GM18870 (cell line): ENCODE measurements around the gene KAZN.

Experiments
- ATAC-seq: cut with Tn5 transposase; IDR thresholded peaks from one replicate; pipeline ENCODE4 v1.9.1; 2021; ENCODE audit warnings: moderate library complexity; ENCODE audit not compliant: unreplicated experiment

The KAZN gene

DNA sequence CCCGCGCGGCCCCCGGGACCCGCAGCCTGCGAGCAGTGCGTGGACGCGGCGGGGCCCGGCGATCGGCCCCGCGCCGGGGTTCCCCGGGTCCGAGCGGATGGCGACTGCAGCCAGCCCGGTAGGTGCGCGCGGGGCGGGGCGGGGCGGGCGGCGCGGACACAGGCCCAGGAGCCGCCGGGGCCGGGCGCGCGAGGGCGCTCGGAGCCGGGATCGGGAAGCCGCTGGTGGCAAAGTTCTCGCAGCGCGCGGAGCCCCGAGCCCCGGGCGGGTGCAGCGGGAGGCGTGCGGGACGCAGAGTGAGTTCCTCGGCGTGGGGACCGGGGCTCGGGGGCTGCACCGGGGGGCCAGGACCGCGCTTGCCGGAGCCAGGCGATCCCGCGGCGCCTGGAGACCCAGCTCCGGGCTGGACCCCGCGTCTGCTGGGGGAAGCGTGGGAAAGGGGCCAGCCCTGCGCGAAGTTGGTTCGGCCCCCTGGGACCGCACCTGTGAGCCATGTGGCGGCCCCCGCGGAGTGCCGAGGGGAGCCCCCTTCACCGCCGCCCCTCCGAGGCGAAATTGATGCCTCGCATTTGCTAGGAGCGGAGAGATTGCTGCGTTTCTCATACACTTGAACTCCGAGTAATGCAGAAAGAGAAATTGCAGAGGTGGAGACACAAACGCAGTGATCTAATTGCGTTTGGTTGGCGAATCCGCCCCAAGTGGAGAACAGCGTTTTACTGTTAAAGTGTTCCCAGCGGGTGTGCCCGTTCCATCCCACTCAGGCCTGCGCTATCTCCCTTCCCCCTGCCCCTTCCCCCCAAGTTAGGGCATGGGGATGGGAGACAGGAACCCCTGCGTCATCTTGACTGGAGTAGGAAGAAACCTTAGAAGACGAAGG, 326.2 kb downstream of the KAZN start:
- ATAC-seq, result no peak

- ATAC-seq, result no peak
Observed at GRCh38 chr1:14925336-14926136, 327.1 kb downstream of the KAZN start.

- no peak for ATAC-seq
Observed at GRCh38 chr1:14926229-14926628, 327.7 kb downstream of the KAZN start.

GRCh38 chr1:14926818-14927575, 328.5 kb downstream of the KAZN start:
- ATAC-seq, result no peak

DNA sequence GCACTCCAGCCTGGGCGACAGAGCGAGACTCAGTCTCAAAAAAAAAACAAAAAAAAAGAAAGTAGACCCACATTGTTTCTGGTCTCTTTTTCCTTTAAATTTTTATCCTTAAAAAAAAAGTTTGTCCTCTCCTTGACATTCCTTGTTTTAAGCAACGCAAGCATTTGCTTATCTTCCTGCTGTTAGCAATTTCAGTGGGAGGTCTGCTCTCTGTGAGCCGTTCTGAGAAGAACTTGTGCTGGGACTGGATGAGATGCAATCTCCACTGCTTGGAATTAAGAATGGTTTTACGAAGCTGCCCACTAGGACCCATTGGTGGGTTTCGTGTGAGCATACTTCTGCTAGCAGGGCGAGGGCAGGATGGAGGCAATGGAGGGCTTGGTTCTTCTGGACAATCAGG, 329.9 kb downstream of the KAZN start:
- no peak for ATAC-seq

- no peak for ATAC-seq
Observed at GRCh38 chr1:14928886-14929546, 330.5 kb downstream of the KAZN start.

DNA sequence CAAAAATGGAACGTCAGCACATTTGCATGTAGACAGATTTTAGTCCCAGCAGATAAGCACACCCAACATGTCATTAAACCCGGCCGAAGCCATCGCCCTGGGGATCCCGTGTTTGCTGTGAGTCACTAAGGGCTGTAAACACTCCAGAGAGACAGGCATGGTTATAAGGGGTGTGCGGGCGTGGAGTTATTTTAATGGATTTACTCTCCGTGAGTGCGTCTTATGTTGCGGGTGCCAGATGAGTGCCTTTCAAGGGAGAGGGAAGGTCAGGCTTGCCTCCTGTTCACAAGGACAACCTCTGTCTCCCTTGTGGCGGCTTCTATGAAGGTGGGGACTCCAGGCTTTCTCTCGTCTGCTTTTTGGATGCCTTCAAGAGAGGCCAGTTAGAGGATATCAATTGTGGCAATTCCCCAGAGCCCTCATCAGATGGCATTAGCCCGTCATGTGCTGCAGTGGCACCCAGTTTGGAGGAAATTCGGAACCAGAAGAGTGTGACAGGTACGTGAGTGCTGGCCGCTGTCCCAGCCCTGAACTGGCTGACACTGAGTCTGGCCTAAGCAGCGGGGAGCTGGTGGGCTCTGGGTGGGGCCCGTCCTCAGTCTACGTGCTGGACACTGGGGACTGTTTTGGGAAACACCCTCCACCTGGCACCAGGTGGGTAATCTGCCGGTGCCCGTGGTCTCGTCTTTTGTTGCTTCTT, 331.2 kb downstream of the KAZN start:
- ATAC-seq, result no peak

DNA sequence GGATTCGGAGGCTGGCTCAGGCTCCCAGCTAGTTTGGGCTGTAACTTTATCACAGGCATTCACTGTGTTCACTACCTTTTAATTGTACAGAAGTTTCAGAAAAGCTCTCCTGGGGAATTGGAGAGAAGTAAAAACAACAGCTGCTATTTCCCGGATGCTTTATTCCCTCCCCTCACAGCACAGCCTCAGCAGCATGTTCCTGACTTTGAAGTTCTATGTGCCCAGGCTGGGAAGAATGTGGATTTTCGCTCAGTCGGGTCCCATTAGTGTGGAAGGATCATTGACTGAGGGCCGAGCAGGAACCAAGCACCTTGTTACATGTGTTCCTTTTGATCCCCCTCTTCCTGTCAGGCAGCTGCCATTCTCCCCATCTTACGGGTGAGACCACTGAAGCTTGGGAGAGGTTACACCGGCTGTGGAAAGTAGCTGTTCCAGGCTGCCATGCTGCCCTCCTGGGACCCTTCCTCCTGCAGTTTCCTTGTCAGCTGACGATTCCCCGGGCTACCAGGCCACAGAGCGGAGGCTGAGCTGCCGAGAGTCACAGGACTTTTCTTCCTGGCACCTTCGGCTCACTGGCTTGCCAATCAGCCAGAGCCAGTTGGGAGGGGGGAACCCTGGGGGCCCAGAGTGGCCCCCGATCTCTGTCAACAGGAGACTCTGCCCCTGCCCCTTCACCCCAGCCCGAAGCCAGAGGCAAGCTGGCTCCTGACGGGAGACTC, 331.9 kb downstream of the KAZN start:
- no peak for ATAC-seq

- ATAC-seq, result no peak
Observed at GRCh38 chr1:14932034-14932638, 333.7 kb downstream of the KAZN start.

DNA sequence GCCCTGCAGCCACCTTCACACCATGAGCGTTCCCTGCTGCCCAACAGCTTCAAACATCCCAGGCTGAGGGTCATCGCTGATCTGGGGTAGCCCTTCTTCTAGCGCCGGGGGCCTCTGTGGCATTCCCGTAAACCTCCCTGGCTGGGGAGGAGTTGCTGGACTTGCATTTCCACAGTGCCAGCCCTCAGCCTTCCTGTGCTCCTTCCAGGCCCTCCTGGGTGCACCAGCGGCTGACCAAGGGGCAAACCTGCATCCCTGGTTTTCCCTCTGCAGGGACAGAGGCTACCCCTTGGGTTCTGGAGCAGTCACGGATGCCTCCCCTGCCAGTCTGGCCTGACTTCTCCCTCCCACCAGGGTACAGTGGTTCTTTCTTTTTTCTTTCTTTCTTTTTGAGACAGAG, 336.4 kb downstream of the KAZN start:
- no peak for ATAC-seq

DNA sequence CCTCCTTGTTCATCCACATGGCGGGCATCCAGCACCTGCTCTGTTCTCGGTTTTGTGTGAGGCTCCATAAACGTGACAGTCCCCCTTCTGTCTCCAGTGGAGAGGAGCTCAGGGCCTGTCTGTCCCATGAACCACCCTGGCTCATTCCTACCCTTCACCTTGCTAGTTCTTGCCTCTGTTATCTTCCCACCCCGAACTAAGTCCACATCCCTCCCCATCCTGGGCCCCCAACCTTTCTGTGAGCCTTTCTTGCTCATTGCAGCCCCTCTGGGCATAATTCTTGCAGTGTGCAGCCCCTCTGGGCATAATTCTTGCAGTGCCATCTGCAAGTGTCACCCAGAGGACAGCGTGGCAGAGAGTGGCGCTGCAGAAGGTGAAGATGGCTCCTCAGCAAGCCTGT, 338.3 kb downstream of the KAZN start:
- no peak for ATAC-seq

GRCh38 chr1:14937288-14937949, 338.9 kb downstream of the KAZN start:
- ATAC-seq, result no peak

DNA sequence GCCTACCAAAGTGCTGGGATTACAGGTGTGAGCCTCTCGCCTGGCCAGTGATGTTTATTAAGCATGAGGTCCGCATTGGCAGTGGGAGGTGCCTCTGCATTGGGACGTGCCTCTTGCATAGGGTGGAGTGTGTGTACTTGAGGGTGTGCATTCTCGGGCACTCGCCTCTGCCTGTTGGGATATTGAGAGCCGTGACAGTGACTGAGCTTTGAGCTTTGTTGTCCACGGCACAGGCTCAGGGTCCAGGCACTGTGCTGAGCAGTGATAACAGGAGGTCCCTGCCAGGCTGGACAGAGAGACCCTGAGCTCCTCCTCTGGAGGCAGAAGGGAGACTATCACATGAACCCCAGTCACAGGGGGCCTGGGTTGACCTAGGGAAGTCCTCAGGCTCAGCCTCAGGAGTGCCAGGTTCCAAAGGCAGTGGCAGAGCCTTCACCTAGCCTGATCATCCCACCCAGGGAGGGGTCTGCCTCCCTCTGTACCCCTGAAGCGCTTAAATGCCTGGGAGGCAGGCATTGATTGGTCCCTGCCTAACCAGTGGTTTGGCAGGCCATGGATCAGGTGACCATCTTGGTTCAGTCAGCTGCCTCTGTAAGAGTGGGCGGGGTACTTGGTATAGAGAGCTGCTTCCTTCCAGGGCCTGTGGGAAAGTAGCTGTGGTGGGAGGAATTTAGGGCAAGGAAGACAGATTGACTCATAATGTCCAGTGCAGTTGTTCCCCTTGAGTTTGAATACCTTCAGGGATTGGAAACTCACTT, 341.2 kb downstream of the KAZN start:
- ATAC-seq, result no peak

DNA sequence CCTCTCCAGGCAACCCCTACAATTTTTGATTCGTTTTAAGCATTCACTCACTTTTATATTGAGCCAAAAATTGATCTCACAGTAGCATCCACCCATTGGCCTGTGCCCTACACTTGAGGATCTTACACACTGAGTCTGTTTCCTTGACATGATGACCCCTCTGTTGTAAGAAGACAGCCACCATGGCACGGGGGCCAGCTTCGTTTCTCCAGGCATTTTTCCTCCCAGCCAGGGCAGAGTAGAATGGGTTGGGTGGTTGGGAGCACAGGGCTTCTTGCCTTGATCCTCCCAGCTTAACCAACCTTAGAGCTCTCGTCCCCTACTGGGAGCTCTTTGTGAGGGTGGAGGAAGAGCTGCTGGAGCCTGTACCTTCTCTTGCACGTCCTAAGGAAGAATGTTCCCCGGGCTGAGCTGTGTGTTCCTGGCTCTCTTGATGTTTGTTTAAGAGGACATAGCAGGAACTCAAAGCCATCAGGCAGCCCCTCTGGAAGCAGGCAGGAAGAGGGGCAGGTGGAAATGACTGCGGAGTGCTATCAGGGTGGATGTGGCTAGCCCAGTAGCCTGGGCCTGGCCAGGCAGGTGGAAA, 341.9 kb downstream of the KAZN start:
- ATAC-seq, result no peak

DNA sequence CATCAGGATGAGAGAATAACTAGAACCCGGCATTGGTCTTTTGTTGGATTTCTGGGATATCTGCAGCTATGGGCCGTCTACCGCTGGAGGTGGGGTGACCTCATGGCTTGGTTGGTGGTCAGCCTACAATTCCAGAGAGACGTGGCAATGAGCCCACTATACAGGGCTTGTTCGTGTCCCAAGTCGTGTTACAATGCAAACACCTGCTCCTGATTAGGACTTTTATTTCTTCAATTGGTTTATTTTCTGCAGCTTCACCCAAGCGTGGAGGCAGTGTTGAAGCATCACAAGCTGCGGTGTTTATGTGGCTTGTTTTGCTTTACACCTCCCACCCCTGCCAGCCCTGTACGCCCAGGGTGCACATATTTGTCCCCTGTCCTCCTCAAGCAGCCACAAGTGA, 343.4 kb downstream of the KAZN start:
- no peak for ATAC-seq

GRCh38 chr1:14944471-14944985, 346.0 kb downstream of the KAZN start:
- ATAC-seq, result no peak
